IMR-90 (cell line): ENCODE data around the gene TWIST2. TPM values are rescaled to one million over a fixed set of nuclear protein-coding genes. Genes with fewer than 3 reads are reported as not detected.

ENCODE experiments used
- ATAC-seq: fragments of 200-7000 bp; cut with Tn5 transposase; 2 replicates; pipeline ENCODE4 v1.9.1; 2020; ENCODE audit warnings: low read depth, mild to moderate bottlenecking, moderate library complexity
- BruUV-seq: library from RNA; stranded (reverse); fragments of 400-500 nt; replicated peaks from 2 replicates; lab custom pipeline; 2021; lab: Mats Ljungman, UMichigan
- CTCF ChIA-PET: fragments of 300-600 bp; formaldehyde crosslinking; extraction: SDS; loops from one replicate; lab custom pipeline; 2021; ENCODE audit warnings: antibody characterized with exemption; lab: Yijun Ruan, JAX
- POLR2A ChIA-PET: fragments of 300-600 bp; sonication (Branson Sonifier 250); formaldehyde crosslinking; loops from one replicate; lab custom pipeline; 2022; ENCODE audit warnings: antibody characterized with exemption; ENCODE audit not compliant: unreplicated experiment; lab: Charles Lee
- DNase-seq: peaks from one replicate; pipeline ENCODE4 v3.0.0; 2013
- H2AFZ ChIP-seq: replicated peaks from 2 replicates; pipeline ENCODE3; 2013; ENCODE audit warnings: low read length, mild to moderate bottlenecking; ENCODE audit not compliant: poor library complexity
- H2AK5ac ChIP-seq: 2 replicates; pipeline ENCODE4 v1.6.1; 2013; ENCODE audit warnings: low read depth, low read length, inconsistent platforms
- H2AK9ac ChIP-seq: replicated peaks from 2 replicates; pipeline ENCODE3; 2013; ENCODE audit warnings: mild to moderate bottlenecking, low read depth, low read length, moderate library complexity; ENCODE audit not compliant: poor library complexity
- H2BK120ac ChIP-seq: 2 replicates; pipeline ENCODE4 v1.6.1; 2013; ENCODE audit warnings: low read depth, low read length, inconsistent platforms
- H2BK15ac ChIP-seq: 3 replicates; pipeline ENCODE4 v1.6.1; 2013; ENCODE audit warnings: low read depth, low read length, inconsistent platforms
- H2BK20ac ChIP-seq: 2 replicates; pipeline ENCODE4 v1.6.1; 2013; ENCODE audit warnings: low read depth, mild to moderate bottlenecking, inconsistent platforms, low read length, moderate library complexity
- H2BK5ac ChIP-seq: 2 replicates; pipeline ENCODE4 v1.6.1; 2013; ENCODE audit warnings: mild to moderate bottlenecking, low read depth, low read length, inconsistent platforms; ENCODE audit not compliant: poor library complexity, severe bottlenecking
- H3K14ac ChIP-seq: replicated peaks from 2 replicates; pipeline ENCODE4 v1.6.1; 2013; ENCODE audit warnings: low read depth, low read length, inconsistent platforms
- H3K18ac ChIP-seq: 2 replicates; pipeline ENCODE4 v1.6.1; 2013; ENCODE audit warnings: low read depth, low read length, control low read depth
- H3K23ac ChIP-seq: 2 replicates; pipeline ENCODE4 v1.6.1; 2013; ENCODE audit warnings: low read depth, low read length, inconsistent platforms
- H3K27ac ChIP-seq: 2 replicates; pipeline ENCODE4 v1.5.1; 2013; ENCODE audit warnings: mild to moderate bottlenecking, control low read depth, low read length; ENCODE audit not compliant: insufficient read depth
- H3K27me3 ChIP-seq: 2 replicates; pipeline ENCODE4 v1.6.1; 2013; ENCODE audit warnings: low read length; ENCODE audit not compliant: control insufficient read depth, insufficient read depth
- H3K36me3 ChIP-seq: 2 replicates; pipeline ENCODE4 v1.6.1; 2013; ENCODE audit warnings: low read length, mixed read lengths; ENCODE audit not compliant: control insufficient read depth, insufficient read depth
- H3K4ac ChIP-seq: 2 replicates; pipeline ENCODE4 v1.6.1; 2013; ENCODE audit warnings: low read depth, low read length, inconsistent platforms
- H3K4me1 ChIP-seq: 2 replicates; pipeline ENCODE4 v1.6.1; 2013; ENCODE audit warnings: low read length, mixed read lengths; ENCODE audit not compliant: control insufficient read depth, insufficient read depth
- H3K4me2 ChIP-seq: 2 replicates; pipeline ENCODE4 v1.6.1; 2013; ENCODE audit warnings: low read depth, mild to moderate bottlenecking, control low read depth, low read length, moderate library complexity
- H3K4me3 ChIP-seq: 2 replicates; pipeline ENCODE4 v1.5.1; 2013; ENCODE audit warnings: low read depth, mild to moderate bottlenecking, control low read depth, low read length, moderate library complexity; ENCODE audit not compliant: insufficient read depth
- H3K56ac ChIP-seq: 2 replicates; pipeline ENCODE4 v1.6.1; 2013; ENCODE audit warnings: low read length, inconsistent platforms; ENCODE audit not compliant: insufficient read depth; ENCODE audit errors: extremely low read depth
- H3K79me1 ChIP-seq, 2 experiments: 2 replicates each; pipeline ENCODE4 v1.6.1; 2013; ENCODE audit warnings: low read length in 2 of 2, inconsistent platforms in 1 of 2, low read depth in 1 of 2
- H3K9ac ChIP-seq: 2 replicates; pipeline ENCODE4 v1.6.1; 2013; ENCODE audit warnings: low read depth, low read length, control low read depth
- H3K9me1 ChIP-seq: 2 replicates; pipeline ENCODE4 v1.6.1; 2013; ENCODE audit warnings: low read length, inconsistent platforms; ENCODE audit not compliant: insufficient read depth
- H3K9me3 ChIP-seq: 2 replicates; pipeline ENCODE4 v1.6.1; 2013; ENCODE audit warnings: low read length; ENCODE audit not compliant: control insufficient read depth, insufficient read depth
- H4K20me1 ChIP-seq: 2 replicates; pipeline ENCODE4 v1.6.1; 2013; ENCODE audit warnings: low read length, inconsistent platforms; ENCODE audit not compliant: insufficient read depth
- H4K5ac ChIP-seq: 2 replicates; pipeline ENCODE4 v1.6.1; 2013; ENCODE audit warnings: mild to moderate bottlenecking, low read depth, low read length, control low read depth
- H4K8ac ChIP-seq, 2 experiments: 2 replicates each; pipeline ENCODE4 v1.6.1; 2013; ENCODE audit warnings: low read depth in 2 of 2, low read length in 2 of 2, control low read depth in 1 of 2, inconsistent platforms in 1 of 2
- H4K91ac ChIP-seq: 2 replicates; pipeline ENCODE4 v1.6.1; 2013; ENCODE audit warnings: low read depth, low read length, inconsistent platforms; ENCODE audit not compliant: insufficient read depth
- BHLHE40 ChIP-seq: fragments of 150-350 bp; IDR thresholded peaks from 2 replicates; pipeline ENCODE4 v1.6.1; 2016; ENCODE audit warnings: mild to moderate bottlenecking, low read depth, low read length
- CEBPB ChIP-seq: IDR thresholded peaks from 2 replicates; pipeline ENCODE4 v1.6.1; 2012; ENCODE audit warnings: low read depth, low read length, improper control_type of control experiment
- CHD1 ChIP-seq: IDR thresholded peaks from 2 replicates; pipeline ENCODE4 v1.6.1; 2012; ENCODE audit warnings: low read depth, low read length, improper control_type of control experiment
- FOS ChIP-seq: fragments of 150-350 bp; IDR thresholded peaks from 2 replicates; pipeline ENCODE4 v1.6.1; 2016; ENCODE audit warnings: low read depth, low read length
- MAFK ChIP-seq: IDR thresholded peaks from 2 replicates; pipeline ENCODE4 v1.6.1; 2012; ENCODE audit warnings: low read depth, low read length, improper control_type of control experiment
- MAZ ChIP-seq: IDR thresholded peaks from 2 replicates; pipeline ENCODE4 v1.6.1; 2012; ENCODE audit warnings: low read depth, mild to moderate bottlenecking, low read length, improper control_type of control experiment, moderate library complexity, borderline replicate concordance
- MXI1 ChIP-seq: IDR thresholded peaks from 2 replicates; pipeline ENCODE4 v1.6.1; 2012; ENCODE audit warnings: low read depth, mild to moderate bottlenecking, low read length, moderate library complexity, borderline replicate concordance
- NFE2L2 ChIP-seq: fragments of 150-350 bp; IDR thresholded peaks from 2 replicates; pipeline ENCODE4 v1.6.1; 2016; ENCODE audit warnings: low read depth, mild to moderate bottlenecking, low read length
- POLR2A ChIP-seq: IDR thresholded peaks from 2 replicates; pipeline ENCODE4 v1.6.1; 2012; ENCODE audit warnings: mild to moderate bottlenecking, low read depth, low read length
- RAD21 ChIP-seq: IDR thresholded peaks from 2 replicates; pipeline ENCODE4 v1.6.1; 2012; ENCODE audit warnings: low read length, improper control_type of control experiment
- RCOR1 ChIP-seq: IDR thresholded peaks from 2 replicates; pipeline ENCODE4 v1.6.1; 2012; ENCODE audit warnings: mild to moderate bottlenecking, low read length, improper control_type of control experiment; ENCODE audit not compliant: insufficient replicate concordance
- RFX5 ChIP-seq: IDR thresholded peaks from 2 replicates; pipeline ENCODE4 v1.8.0; 2012; ENCODE audit warnings: low read depth, mild to moderate bottlenecking, low read length, moderate library complexity
- SMC3 ChIP-seq: fragments of 150-350 bp; IDR thresholded peaks from 2 replicates; pipeline ENCODE4 v1.6.1; 2016; ENCODE audit warnings: low read depth, mild to moderate bottlenecking, antibody characterized with exemption, low read length, moderate library complexity
- WGBS, 2 experiments: methylation state at CpG; one replicate each; pipeline versions ENCODE4 v1.1.5 to v1.1.7; 2013; ENCODE audit warnings: missing lambda C conversion rate in 2 of 2; ENCODE audit not compliant: insufficient read length in 1 of 2; ENCODE audit errors: extremely low coverage in 2 of 2; 5-methylcytosine and 5-hydroxymethylcytosine counted together
- dilution Hi-C: fragments of 300-500 bp; cut with HindIII; formaldehyde crosslinking; loops from one replicate; pipeline ENCODE4 v1.14.3; 2018; ENCODE audit warnings: low sequenced_read_pairs; ENCODE audit not compliant: unreplicated experiment
- in situ Hi-C: fragments of 300-500 bp; cut with MboI; formaldehyde crosslinking; loops from 3 replicates; pipeline ENCODE4 v1.14.3; 2019; ENCODE audit warnings: low sequenced_read_pairs, inconsistent platforms, mixed read lengths
- intact Hi-C: fragments of 100-400 bp; cut with micrococcal nuclease; formaldehyde crosslinking; loops from 2 replicates; pipeline ENCODE4 v1.10.0; 2022
- polyA plus RNA-seq, 3 experiments: library from polyadenylated mRNA; depleted of rRNA; stranded (reverse); fragments of >200 nt; gene quantifications; 2 replicates each; pipeline ENCODE4 v1.2.3, GENCODE V29; 2012; ENCODE audit warnings: low replicate concordance in 1 of 3
- total RNA-seq: library from RNA; depleted of rRNA; stranded (reverse); fragments of >200 nt; gene quantifications from 2 replicates; pipeline ENCODE4 v1.2.3, GENCODE V29; 2012
- TF ChIP-seq, protein P1 (sequence below): conservative IDR thresholded peaks from 2 replicates; pipeline ENCODE4 v1.5.1; 2012; ENCODE audit warnings: mild to moderate bottlenecking, low read depth, low read length, improper control_type of control experiment
- TF ChIP-seq, protein P2 (sequence below): fragments of 150-350 bp; IDR thresholded peaks from 2 replicates; pipeline ENCODE4 v1.6.1; 2016; ENCODE audit warnings: low read depth, mild to moderate bottlenecking, low read length, moderate library complexity, borderline replicate concordance

Gene TWIST2
- total and polyA plus RNA-seq, 2 of the 4 experiments (the other 2 are of a cell fraction), result 9.3 to 33.6 TPM

- Histone ChIP-seq H2BK20ac (no peak overlapping the region), H3K9me1 (0 out of 2 replicates have a peak, but pooled peaks cover 2% of the 10 kb centered on the region), H2BK120ac (no peak overlapping the region), H3K4me2 (no peak overlapping the region), H3K9ac (no peak overlapping the region), H3K36me3 (no peaks in the 10 kb centered on the region), H2AFZ (no peak overlapping the region), H4K20me1 (no peaks in the 10 kb centered on the region), H3K4me1 (peaks cover 10% of the 10 kb centered on the region; the same call in 1 of the 2 replicates), H2BK5ac (no peak overlapping the region), H3K27me3 (no peaks in the 10 kb centered on the region), H3K56ac (no peak overlapping the region), H3K14ac (no peak overlapping the region), H3K23ac (no peak overlapping the region), H2AK9ac (no peak overlapping the region), H3K18ac (no peak overlapping the region), H4K8ac (no peak overlapping the region), H3K9me3 (no peaks in the 10 kb centered on the region), H3K4me3 (no peak overlapping the region), H4K5ac (no peak overlapping the region), H2AK5ac (no peak overlapping the region; the same call in 1 of the 2 replicates), H3K27ac (no peak overlapping the region), H4K91ac (no peak overlapping the region), H3K4ac (no peak overlapping the region), H2BK15ac (no peak overlapping the region), H3K79me1 (no peaks in the 10 kb centered on the region)
- dilution Hi-C loops, result no loop called here
- WGBS, 2 experiments, result no CpG with 5 or more reads among the region's 3 CpGs
- BruUV-seq, result no TSS peak
- in situ Hi-C loops, result loop anchor here (25.0 kb wide), 1 partner anchor 594 kb away; no protein-coding TSS in a partner anchor
- POLR2A ChIA-PET, result no interaction called here
- TF ChIP-seq, protein P1, sequence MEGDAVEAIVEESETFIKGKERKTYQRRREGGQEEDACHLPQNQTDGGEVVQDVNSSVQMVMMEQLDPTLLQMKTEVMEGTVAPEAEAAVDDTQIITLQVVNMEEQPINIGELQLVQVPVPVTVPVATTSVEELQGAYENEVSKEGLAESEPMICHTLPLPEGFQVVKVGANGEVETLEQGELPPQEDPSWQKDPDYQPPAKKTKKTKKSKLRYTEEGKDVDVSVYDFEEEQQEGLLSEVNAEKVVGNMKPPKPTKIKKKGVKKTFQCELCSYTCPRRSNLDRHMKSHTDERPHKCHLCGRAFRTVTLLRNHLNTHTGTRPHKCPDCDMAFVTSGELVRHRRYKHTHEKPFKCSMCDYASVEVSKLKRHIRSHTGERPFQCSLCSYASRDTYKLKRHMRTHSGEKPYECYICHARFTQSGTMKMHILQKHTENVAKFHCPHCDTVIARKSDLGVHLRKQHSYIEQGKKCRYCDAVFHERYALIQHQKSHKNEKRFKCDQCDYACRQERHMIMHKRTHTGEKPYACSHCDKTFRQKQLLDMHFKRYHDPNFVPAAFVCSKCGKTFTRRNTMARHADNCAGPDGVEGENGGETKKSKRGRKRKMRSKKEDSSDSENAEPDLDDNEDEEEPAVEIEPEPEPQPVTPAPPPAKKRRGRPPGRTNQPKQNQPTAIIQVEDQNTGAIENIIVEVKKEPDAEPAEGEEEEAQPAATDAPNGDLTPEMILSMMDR, result no peak
- TF ChIP-seq RFX5 (no peak), MXI1 (no peak), BHLHE40 (no peak), FOS (no peak), MAZ (no peak), RAD21 (no peak), RCOR1 (no peak), SMC3 (no peak), CEBPB (no peak), NFE2L2 (no peak), POLR2A (no peak), CHD1 (no peak), MAFK (no peak)
- TF ChIP-seq, protein P2, sequence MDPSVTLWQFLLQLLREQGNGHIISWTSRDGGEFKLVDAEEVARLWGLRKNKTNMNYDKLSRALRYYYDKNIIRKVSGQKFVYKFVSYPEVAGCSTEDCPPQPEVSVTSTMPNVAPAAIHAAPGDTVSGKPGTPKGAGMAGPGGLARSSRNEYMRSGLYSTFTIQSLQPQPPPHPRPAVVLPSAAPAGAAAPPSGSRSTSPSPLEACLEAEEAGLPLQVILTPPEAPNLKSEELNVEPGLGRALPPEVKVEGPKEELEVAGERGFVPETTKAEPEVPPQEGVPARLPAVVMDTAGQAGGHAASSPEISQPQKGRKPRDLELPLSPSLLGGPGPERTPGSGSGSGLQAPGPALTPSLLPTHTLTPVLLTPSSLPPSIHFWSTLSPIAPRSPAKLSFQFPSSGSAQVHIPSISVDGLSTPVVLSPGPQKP, result no peak
- CTCF ChIA-PET, result no interaction called here
- ATAC-seq, result no peak
- intact Hi-C loops, result no loop called here
- no peak for DNase-seq
These were observed 108.8 kb downstream of the TWIST2 start for GRCh38 chr2:238956676-238957075.
